ENCODE measurements around the gene SIAE. TPM values are rescaled to one million over a fixed set of nuclear protein-coding genes. Genes with fewer than 3 reads are reported as not detected.

Gene SIAE
- total RNA-seq, 1 donor from 2014 or later = 13.8 TPM

GRCh38 chr11:124717786-124718651 lies 44.5 kb upstream of the SIAE start:
- TF ChIP-seq CTCF (IDR thresholded peaks at IDR 0.05) = no peak
- Mint-ChIP-seq H3K4me1 (ENCODE audit: unreplicated experiment) (peaks cover 10% of the 10 kb centered on the region), H3K27ac (ENCODE audit: unreplicated experiment) (no peak overlapping the region), H3K27me3 (ENCODE audit: unreplicated experiment) (peaks cover 76% of the 10 kb centered on the region), H3K9me3 (ENCODE audit: unreplicated experiment) (no peaks in the 10 kb centered on the region), H3K36me3 (ENCODE audit: unreplicated experiment) (no peaks in the 10 kb centered on the region), H3K4me3 (ENCODE audit: unreplicated experiment) (peak overlapping the region; percentile 78)
- DNase-seq (ENCODE audit: extremely low spot score, unreplicated experiment) = no peak

GRCh38 chr11:124717421-124717785 lies 43.9 kb upstream of the SIAE start:
- peaks cover 72% of the 10 kb centered on the region for H3K27me3 Mint-ChIP-seq (ENCODE audit: unreplicated experiment)
- no peak for DNase-seq (ENCODE audit: extremely low spot score, unreplicated experiment)
- no peak overlapping the region for H3K27ac Mint-ChIP-seq (ENCODE audit: unreplicated experiment)
- no peaks in the 10 kb centered on the region for H3K36me3 Mint-ChIP-seq (ENCODE audit: unreplicated experiment)
- peaks cover 10% of the 10 kb centered on the region for H3K4me1 Mint-ChIP-seq (ENCODE audit: unreplicated experiment)
- H3K9me3 Mint-ChIP-seq (ENCODE audit: unreplicated experiment) = no peaks in the 10 kb centered on the region
- peak overlapping the region; percentile 78 for H3K4me3 Mint-ChIP-seq (ENCODE audit: unreplicated experiment)
- TF ChIP-seq CTCF (IDR thresholded peaks at IDR 0.05) = no peak

GRCh38 chr11:124716591-124716990 lies 43.1 kb upstream of the SIAE start:
- Mint-ChIP-seq H3K9me3 (ENCODE audit: unreplicated experiment) (no peaks in the 10 kb centered on the region), H3K4me3 (ENCODE audit: unreplicated experiment) (no peak overlapping the region), H3K4me1 (ENCODE audit: unreplicated experiment) (peaks cover 10% of the 10 kb centered on the region), H3K27ac (ENCODE audit: unreplicated experiment) (no peak overlapping the region), H3K27me3 (ENCODE audit: unreplicated experiment) (peaks cover 66% of the 10 kb centered on the region), H3K36me3 (ENCODE audit: unreplicated experiment) (no peaks in the 10 kb centered on the region)
- no peak for DNase-seq (ENCODE audit: extremely low spot score, unreplicated experiment)
- no peak for TF ChIP-seq CTCF (IDR thresholded peaks at IDR 0.05)

- H3K4me3 Mint-ChIP-seq (ENCODE audit: unreplicated experiment) = no peak overlapping the region
- peaks cover 49% of the 10 kb centered on the region for H3K27me3 Mint-ChIP-seq (ENCODE audit: unreplicated experiment)
- TF ChIP-seq CTCF (IDR thresholded peaks at IDR 0.05) = no peak
Measured at GRCh38 chr11:124712392-124712791, 38.9 kb upstream of the SIAE start.

GRCh38 chr11:124707829-124708228 lies 34.3 kb upstream of the SIAE start:
- TF ChIP-seq CTCF (IDR thresholded peaks at IDR 0.05) = no peak
- Mint-ChIP-seq H3K4me1 (ENCODE audit: unreplicated experiment) (no peaks in the 10 kb centered on the region), H3K9me3 (ENCODE audit: unreplicated experiment) (peaks cover 3% of the 10 kb centered on the region), H3K27me3 (ENCODE audit: unreplicated experiment) (peaks cover 36% of the 10 kb centered on the region), H3K27ac (ENCODE audit: unreplicated experiment) (no peak overlapping the region), H3K4me3 (ENCODE audit: unreplicated experiment) (no peak overlapping the region), H3K36me3 (ENCODE audit: unreplicated experiment) (no peaks in the 10 kb centered on the region)
- no peak for DNase-seq (ENCODE audit: extremely low spot score, unreplicated experiment)

More at GRCh38 chr11:124712392-124712791, 38.9 kb upstream of the SIAE start:
- no peak overlapping the region for H3K27ac Mint-ChIP-seq (ENCODE audit: unreplicated experiment)
- peaks cover 3% of the 10 kb centered on the region for H3K9me3 Mint-ChIP-seq (ENCODE audit: unreplicated experiment)
- no peak for DNase-seq (ENCODE audit: extremely low spot score, unreplicated experiment)
- no peaks in the 10 kb centered on the region for H3K4me1 Mint-ChIP-seq (ENCODE audit: unreplicated experiment)
- no peaks in the 10 kb centered on the region for H3K36me3 Mint-ChIP-seq (ENCODE audit: unreplicated experiment)
